ENCODE data around the gene MLLT6.

Gene MLLT6

DNA sequence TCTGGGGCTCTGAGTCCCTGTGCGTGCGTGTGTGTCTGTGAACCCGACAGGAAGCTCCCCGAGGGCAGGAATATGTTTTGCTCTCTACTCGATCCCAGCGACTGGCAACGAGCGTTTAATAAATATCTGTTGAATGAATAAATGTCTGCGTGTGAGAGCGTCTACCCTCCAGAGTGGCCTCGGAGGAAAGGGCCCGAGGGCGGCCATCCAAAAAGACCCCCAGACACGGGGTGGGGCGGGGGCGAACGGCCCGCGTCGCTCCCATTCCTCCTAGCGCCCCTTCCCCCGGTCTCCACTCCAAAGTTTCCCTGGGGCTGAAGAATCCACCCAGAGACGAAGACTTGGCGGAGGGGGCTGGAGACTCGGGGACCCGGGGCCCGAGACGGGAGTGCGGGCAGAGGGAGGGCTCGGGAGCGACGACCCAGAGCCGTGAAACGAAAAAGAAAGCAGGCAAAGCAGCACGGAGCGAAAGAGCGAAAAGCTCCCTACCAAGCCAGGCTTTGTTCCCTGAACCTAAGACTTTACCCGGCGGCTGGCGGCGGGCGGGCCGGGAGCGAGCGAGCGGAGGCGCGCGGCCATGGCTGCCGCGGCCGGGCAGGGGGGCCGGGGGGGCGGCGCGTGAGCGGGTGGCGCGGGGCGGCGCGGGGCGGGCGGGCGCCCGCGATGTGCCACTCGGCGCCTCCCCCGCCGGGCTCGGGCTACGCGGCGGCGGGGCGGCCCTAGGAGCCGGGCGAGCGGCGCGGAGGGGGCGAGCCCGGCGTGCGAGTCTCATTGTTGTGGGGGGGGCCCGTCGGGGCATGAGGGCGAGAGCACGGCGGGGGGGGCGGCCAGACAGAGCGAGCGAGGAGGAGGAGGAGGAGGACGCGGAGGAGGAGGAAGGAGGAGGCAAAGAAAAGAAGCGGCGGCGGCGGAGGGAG, at the start of gene MLLT6:
MLLT6 (plus strand) TSS at position 668 of the 917 bp plus-strand sequence. CDS start 360 bp downstream, outside the sequence.
- DNase-seq, result peak; percentile 75

DNA sequence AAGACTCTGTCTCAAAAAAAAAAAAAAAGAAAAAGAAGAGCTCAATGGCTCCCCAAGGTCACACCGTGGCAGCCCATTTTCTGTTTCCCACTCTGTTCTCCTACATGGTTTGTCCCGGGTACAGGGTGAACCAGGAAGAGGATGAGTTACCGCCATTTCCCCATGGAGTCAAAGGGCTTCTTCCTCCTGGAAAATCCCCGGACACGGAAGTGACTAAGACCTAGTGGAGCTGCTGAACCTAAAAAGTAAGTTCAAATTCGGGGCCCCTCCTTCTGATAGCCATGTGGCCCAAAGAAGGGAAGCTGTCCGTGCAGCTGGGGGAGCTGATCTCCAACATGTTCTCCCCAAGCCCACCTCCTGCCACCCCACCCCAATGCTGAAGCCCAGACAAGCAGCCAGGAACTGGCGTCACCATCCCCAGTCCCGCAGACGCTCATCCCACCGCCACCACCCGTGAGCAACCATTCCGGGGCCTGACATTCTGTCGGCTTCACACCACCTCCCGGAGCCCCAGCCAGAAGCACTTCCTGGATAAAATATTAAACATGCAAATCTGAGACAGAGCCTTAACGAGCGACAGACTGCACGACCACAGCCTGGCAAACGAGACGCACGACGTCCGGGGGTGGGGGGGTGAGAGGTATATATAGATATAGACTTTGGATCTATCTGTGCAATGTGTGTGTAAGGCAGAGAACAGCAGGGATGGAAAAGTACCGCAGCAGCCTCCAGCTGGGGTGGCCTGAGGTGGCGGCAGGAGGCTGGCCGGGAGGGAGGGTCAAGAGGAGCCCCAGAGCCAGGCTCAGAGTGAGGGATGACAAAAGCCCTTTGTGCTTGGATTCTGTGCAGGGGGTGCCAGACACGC, 47.9 kb upstream of the MLLT6 start:
- DNase-seq, result no peak

DNA sequence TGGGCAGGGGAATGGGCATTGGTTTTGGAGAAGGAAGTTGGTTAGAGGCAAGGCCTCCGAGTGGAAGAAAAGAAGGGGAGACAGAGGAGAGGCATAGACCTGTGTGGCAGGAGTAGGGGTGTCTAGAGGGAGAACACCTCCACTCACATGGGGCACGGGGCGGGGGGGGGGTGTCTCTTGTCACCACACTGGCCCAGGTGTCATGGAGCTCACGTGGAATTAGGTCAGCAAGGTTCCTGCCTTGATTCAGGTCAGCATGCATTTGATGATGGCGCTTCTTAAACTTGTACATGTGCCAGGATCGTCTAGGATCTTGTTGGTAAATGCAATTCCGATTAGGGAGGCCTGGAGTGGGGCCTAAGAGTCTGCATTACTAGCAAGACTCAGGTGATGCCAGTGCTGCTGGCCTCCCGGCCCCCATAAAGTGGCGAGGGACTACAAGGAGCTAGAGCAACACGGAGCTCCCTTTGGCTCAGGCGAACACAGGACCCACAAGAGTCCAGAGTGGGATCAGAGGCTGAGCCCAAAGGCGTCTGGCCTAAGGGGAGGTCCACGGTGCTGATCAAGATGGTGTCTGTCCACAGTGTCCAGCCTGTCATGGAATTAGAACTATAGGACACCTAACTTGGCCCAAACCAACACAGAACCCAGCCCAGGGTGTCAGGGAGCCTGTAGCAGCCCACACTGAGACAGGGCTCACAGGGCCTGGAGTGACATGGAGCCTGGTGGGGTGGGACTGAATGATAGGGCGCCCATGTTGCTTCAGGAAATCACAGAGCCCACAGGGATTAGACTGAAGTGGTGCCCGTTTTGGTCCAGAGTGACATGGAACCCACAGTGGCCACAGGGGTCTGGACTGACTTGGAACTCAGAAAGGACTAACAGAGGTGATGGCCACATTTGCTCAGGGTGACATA, 47.0 kb upstream of the MLLT6 start:
- DNase-seq, result no peak

DNA sequence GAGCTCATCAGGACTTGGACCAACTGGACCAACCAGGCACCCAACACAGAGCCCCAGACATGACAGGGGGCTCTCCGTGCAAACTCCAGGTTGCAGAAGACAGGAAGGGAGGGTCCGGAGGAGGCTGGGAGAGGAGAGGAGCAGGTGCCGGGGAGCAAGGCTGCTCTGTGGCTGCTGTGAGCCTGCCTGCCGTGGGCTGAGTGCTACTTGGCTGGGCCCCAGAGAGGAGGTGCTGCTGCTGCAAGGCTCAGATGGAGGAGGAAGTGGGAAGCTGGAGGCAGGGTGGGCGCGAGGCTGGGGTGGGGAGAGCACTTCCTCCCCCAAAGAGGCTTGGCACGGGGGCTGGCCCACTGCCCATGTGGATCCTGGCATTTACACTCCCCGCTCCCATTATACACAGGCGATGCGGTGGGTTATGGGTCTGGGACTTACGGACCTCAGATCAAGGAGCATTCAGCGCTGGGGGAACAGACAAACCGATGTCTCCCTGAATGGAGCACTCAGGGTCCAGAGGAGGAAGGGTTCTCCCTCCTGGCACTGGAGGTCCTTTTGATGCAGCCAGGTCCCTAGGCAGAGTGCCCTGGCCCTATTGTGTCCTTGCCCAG, 46.2 kb upstream of the MLLT6 start:
- no peak for DNase-seq

DNA sequence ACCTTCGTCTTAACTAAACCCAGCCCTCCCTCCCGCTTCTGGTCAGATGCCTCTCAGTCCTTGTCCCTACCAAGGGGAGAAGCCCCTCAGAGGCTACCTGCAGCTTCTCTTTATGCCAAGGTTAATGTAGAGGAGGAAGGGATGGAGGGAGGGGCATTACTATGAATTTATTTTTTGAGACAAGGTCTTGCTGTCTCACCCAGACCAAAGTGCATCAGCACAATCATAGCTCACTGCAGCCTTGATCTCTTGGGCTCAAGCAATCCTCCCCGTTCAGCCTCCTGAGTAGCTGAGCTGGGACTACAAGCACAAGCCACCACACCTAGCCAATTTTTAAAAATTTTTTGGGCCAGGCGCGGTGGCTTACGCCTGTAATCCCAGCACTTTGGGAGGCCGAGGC, 45.7 kb upstream of the MLLT6 start:
- no peak for DNase-seq

DNA sequence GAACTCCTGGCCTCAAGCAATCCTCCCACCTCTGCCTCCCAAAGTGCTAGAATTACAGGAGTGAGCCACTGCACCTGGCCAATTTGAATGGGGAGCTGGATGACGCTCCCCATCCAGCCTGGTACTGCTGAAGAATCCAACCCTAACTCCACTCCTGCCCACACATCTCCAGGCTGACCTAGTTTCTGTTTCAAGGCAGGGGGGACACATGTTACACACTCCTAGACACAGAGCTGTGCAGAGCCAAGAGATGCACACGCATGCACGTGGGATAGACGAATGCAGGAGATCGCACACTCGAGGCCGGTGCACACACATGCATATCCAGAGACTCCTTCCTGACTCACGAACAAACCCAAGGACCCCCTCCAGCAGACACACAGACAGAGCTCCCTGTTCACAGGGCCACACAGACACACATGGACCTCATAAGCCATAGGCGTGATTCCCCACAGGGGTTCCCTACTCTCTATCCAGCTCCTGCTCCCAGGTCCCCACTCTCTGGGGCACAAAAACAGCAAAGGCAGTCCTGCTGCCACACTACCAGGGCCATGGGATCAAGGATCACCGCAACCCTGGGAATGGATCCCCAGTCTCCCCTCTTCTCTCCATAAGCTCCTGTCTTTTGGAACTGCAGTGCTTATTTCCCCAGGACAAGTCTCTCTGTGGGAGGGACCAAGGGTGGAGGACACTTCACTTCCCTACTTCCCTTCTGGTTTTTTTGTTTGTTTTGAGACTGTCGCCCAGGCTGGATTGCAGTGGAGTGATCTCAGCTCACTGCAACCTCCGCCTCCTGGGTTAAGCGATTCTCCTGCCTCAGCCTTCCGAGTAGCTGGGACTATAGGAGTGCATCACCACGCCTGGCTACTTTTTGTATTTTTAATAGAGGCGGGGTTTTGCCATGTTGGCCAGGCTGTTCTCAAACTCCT, 44.7 kb upstream of the MLLT6 start:
- no peak for DNase-seq

DNA sequence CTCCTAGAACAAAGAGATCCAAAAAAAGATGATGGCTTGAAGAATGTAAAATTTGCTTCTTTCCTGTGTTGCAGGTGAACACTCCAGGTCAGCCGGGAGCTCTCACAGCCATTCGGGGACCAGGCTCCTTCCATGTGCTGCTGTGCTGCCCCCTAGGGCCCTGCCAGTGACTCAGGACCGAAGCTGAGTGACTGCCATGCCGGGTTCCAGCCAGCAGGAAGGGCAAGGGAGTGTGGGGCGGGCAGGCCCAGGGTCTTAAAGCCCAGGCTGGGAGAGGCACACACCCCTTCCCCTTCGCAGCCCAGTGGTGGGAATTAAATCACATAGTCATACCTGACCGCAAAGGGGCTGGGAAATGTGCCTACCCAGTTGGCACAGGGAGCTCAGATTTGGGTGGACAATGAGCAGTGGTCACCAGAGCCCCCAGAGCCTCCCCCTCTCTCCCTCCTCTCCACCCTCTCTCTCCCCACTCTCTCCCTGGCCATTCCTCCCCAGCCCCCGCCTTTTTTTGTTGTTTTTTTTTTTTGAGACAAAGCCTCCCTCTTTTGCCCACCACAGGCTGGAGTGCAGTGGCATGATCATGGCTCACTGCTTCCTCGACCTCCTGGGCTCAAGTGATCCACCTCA, 41.8 kb upstream of the MLLT6 start:
- DNase-seq, result peak; percentile 55

DNA sequence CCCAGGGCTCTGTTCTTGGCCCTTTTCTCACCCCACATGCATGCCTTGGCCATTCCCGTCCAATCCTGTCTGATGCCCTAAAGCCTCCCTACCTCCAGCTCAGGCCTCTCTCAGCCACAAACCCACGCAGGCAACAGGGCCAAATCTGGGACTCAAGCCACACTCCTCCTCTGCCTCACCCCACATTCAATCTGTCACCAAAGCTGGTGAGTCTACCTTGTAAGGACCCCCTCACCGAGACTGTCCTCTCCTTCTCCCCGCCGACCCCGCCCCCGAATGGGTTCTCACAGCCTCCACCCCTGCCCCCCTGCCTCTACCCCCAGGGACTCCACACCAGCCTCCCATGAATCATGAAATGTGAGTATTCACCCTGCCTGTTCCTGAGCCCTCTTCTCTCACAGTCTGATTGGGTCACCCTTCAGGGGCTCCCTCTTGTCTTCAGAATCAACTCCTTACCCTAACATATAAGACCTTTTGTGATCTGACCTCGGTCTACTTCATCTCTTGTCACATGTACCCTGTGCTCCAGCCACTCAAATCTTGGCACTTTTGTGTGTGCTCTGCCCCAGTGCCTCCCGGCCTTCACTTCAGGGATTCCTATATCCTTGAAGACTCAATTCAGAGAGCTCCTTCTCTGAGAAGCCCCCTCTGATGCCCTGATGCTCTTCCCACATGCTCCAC, 41.0 kb upstream of the MLLT6 start:
- DNase-seq, result no peak

DNA sequence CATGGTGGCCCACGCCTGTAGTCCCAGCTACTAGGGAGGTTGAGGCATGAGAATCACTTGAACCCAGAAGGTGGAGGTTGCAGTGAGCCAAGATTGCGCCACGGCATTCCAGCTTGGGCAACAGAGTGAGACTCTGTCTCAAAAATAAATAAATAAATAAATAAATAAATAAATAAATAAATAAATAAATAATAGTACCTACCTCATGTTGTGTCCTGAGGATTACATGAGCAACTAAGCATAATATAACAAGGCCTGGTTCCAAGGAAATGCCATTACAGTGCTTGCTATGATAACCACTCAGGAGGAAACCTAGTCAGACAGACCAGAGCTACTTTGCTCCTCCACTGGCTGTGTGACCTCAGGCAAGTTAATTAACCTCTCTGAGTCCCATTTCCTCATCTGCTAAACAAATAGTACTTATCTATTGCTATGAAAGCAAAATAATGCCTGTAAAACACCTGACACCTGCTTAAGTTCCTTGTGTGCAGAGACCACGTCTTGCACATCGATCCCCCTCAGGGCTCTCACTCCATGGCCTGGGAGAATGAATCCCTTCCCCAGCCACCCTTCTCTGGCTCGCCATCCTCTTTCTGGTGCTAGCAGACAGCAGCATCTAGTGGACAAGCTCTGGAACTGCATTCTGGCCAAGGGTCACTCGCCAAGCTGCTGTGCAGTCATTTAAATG, 37.8 kb upstream of the MLLT6 start:
- DNase-seq, result peak; percentile 68

DNA sequence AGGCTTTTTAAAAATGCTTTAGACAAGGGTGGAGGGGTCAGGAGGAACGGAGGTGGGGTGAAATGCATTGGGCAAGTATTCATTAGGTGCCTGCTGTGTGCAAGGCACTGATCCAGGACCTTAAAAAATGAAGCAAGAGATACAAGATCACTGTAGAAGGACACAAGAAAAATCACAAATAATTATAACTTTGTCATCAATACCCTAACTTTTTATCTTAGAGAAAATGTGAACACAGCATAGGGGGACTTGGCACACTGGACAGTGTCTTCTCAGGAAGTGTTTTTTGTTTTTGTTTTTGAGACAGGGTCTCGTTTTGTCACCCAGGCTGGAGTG, 37.3 kb upstream of the MLLT6 start:
- DNase-seq, result no peak

DNA sequence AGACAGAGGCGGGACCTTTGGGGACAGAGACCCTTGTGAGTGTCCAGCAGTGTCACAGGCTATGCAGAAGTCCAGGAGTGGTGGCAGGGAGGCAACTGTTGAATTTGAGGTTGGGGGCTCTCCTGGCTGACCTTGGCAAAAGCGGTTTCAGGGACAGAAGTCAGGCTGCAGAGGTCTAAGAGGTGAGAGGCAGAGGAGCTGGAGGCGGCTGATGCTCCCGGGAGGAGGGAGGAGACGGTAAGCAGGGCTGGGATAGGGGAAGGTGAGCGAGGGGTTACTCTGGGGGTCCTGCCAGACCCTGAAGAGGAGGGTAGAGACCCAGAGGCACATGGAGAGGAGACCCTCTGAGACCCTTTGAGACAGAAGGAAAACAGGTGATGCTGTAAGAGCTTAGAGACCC, 35.6 kb upstream of the MLLT6 start:
- DNase-seq, result no peak

DNA sequence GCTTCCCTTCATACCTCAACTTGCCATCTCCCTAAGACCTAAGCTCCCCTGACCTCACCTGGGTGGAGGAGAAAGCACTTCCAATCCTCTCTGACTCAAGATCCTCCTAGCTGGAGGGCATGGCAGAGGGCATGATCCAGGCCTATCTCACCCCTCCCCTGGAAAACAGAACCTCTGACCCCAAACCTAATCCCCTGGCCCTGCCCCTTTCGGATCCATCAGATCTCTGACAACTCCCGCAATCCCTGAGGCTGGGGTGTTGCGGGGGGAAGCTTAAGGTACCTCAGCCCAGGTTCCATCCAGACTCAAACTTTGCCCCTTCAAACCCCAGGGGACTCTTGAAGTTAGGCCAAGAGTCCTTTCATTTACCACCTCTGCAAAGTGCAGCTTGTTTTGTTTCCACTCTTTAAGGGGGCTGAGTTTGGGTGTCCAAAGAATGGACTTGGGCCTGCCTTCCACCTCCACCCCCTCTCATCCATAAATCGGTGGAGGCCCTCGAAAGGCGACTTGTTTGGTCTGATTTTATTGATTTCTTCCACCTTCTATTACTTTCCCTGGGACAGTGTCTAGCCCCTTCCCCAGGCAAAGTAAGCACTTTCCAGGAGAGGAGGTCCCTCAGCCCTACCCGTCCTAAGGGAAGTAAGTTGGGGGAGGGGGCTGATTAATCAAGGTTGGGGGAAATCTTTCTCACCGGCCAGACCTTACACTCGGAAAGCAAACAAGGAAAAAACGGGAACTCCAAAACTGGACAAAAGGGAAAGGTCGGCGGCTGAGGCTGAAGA, 32.9 kb upstream of the MLLT6 start:
- no peak for DNase-seq

DNA sequence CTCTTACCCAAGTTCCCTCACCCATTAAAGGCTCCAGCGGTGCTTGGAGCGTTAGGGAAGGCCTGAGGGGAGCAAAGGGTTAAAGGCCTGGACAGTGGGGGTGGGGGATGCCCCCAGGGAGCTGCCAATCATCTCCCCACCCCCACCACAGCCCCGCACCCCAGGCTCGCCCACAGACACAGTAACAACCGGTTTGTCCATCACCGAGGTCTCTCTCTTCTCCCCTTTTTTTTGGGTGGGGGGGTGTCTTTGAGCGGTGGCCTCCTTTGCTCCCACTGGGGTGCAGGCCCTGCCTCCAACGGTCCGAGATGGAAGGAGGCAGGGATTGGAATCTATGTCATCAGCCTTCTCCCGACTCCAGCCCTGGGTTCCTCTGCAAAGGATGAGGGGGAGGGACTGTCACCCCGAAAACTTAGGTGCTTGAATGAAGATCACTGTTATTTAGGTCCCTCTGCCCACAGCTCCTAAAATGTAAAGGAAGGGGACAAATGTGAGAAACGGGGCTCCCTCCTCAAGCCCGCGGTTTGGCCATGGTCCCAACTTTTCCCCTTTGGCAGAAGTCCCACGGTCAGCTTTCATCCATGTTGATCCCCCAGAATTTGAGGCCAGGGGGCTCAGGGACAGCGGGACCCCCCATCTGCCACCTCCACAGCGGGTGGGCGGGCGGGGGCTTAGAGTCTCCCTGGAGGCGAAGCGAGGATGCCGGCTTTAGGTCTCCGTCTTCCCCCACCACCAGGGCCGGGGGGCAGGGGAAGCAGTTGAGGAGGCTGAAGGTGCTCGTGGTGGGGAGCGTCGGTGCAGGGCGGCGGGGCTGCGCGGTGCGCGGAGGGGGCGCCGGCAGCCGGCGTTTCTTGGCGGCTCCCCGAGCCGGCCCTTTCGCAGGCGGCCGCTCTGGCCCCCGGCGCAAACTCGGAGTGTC, 32.0 kb upstream of the MLLT6 start:
- no peak for DNase-seq

DNA sequence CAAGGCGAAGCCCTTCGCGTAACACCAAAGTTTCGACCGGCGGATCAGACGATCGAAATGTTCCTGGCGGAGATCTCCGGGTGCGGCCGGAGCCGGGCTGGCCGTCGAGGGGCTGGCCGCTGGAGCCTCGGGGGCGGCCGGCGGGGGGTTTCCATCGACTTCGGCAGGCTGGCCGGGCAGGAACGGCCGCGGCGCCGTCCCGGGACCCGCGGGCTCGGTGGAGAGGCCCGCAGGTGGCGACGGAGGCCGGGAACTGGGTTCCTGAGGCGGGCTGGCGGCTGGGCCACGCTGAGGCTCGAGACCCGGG, 31.4 kb upstream of the MLLT6 start:
- DNase-seq, result no peak

DNA sequence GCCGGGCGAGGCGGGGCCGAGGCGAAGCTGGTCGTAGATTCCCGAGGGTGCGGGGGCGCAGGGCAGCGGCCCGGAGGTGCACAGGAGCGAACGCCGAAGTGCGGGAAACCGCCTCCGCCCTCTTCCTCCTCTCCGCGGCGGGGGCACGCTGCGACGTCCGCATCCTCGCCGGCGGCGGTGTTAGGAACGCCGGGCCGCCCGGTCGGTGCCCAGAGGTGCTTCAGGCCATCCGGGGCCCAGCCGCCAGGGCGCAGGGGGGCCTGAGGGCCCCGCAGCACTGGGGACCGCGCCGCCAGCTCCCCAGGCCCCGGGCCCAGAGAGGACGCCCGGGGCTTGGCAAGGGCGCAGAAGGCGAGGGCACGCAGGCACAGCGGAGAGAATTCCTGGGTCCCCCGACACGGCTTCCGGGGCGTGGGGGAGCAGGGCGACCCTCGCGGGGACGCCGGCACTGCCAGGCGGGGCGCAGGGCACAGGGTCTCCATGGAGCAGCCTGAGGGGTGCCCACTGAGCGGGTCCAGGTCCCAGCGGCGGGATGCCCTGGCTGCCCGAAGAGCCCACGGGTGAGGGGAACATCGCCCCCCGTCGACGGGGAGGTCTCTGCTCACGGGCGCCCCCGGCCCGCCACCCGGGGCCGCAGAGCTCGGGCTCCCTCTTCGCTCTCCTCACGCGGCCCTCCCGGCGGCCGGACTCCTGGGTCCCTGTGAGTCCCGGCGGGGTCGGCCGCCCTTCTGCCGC, 30.9 kb upstream of the MLLT6 start:
- DNase-seq, result peak; percentile 35

DNA sequence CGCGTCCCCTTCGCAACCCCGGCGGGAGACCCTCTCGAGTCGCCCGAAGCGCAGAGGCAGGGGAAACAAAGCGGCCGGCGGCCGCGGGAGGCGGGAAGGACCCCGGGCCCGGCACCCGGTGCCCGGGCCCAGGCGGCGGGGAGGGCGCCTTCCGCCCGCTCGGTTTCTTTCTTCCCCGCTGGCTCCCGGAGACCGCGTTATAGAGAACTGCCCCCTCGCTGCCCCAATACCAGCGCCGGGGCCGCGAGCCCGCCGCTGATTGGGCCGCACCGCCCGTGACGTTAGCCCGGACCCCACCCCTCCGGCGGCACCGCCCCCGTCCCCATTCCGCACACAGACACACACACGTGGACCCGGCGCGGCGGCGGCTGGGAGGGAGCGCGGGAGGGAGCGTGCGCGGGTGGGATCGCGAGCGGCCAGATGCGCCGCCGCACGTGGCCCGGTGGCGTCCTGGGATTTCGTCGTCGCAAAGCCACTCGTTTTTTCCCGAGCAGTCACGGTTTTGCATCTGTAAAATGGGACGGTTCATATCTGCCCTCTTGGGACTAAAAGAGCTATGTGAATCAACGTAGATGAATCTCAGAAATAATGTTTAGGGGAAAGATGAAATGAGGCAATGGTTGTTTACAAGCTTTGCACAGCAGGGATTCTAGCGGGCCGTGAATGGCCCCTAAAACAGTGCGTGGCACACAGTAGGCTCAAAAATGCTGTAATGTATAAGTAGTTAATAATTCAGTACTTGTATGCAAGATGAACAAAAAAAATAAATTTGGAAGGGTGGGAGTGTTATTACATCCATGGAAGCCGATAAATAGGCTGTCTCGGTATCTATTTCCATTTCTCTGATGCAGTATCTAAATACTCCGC, 30.1 kb upstream of the MLLT6 start, which contains the start of gene EPOP:
EPOP (minus strand) TSS at position 209 of the 867 bp plus-strand sequence. CDS start 462 bp downstream, outside the sequence.
- DNase-seq, result peak; percentile 91
